Nucleus accumbens (tissue), 56 donors: Measurements from ENCODE around the gene FAM3A.
A peak's percentile ranks its signal among the peaks of the same experiment; 100 is the strongest.

Source experiments
- DNase-seq, 56 donors: peaks; one replicate each; lab custom pipeline; 2025; lab: John Stamatoyannopoulos, UW

The FAM3A gene

GRCh38 chrX:154464806-154465365, 51.1 kb downstream of the FAM3A start:
- DNase-seq = no peak

DNA sequence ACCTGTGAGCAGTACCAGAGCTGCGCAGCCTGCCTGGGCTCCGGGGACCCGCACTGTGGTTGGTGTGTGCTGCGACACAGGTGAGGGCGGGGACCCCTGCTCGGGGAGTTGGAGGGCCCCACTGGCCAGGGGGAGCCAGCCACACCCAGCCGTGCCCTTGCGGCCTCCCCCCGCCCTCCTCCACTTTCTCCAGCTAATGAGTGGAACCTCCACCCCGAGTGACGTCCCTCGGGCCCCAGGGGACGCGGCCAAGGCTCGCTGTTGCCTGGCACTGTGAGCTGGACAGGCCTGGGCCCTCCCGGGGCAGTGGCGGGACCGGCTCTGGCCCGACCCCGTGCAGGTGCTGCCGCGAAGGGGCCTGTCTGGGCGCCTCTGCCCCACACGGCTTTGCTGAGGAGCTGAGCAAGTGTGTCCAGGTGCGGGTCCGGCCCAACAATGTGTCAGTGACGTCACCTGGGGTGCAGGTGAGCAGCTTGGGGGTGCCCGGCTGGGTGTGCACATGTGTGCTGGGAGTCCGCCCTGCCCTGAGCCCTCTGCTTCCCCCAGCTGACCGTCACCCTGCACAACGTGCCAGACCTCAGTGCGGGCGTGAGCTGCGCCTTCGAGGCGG, 52.3 kb downstream of the FAM3A start:
- DNase-seq = no peak

- DNase-seq = peak in 27 of 56 donors; percentile 1 to 59 (median 10)
Observed at GRCh38 chrX:154462396-154462795, 53.6 kb downstream of the FAM3A start.

- peak in 2 of 56 donors; percentile 1 to 23 for DNase-seq
Observed at GRCh38 chrX:154460326-154460725, 55.7 kb downstream of the FAM3A start.

DNA sequence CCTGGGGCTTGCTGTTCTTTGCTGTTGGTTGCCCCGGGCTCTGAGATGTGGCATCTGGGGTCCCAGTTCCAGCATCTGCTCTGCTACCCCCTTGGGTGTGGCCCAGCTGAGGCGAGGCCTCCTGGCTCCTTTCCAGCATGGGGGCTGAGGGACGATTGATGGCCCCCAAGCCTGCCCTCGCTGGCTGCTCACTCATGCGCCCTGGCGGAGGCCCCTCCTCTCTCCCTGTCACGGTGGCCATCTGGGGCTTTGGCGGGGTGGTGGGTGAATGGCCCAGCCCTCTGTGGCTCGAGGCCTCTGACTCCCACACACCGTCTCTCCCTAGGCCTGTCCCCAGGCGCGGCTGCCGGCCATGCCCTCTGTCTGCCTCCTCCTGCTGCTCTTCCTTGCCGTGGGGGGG, 56.2 kb downstream of the FAM3A start:
- DNase-seq = no peak

DNA sequence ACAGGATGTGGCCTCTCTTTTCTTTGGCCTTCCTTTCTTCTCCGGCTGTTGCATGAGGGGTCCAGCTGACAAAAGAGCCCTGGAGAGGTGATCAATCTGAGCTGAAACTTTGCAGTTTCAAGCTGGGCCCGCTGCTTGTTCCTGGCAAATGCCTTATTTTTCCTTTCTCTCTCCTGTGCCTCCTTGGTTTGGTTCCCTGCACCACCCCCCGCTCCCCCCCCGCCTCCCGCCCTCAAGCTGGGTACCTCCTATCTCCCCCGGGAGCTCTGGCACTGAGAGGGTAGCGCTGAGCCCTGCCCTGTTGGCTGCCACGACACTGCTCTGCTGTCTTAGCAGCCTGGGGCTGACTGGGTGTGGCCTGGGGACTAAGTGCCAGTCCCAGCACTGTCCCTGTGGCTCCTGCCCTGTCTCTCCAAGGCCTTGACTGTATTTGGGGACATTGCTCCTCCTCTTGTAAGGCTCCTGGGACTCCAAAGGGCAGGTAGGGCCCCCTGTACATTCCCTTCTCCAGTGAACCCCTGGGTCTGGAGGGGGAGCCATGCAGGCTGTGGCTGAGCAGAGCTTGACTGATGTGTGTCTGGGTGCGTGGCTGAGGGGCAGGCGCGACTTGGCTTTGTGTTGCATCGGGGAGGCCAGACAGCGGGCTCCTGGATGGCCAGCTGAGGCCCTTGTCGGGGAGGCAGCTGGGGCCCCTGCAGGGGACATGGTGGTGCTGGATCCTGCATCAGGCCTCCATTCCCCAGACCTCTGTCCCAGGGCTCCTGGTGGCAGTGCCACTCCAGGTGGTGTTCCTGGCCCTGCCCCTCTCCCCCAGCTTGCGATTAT, 56.9 kb downstream of the FAM3A start:
- peak in 20 of 56 donors; percentile 2 to 35 (median 12) for DNase-seq

DNA sequence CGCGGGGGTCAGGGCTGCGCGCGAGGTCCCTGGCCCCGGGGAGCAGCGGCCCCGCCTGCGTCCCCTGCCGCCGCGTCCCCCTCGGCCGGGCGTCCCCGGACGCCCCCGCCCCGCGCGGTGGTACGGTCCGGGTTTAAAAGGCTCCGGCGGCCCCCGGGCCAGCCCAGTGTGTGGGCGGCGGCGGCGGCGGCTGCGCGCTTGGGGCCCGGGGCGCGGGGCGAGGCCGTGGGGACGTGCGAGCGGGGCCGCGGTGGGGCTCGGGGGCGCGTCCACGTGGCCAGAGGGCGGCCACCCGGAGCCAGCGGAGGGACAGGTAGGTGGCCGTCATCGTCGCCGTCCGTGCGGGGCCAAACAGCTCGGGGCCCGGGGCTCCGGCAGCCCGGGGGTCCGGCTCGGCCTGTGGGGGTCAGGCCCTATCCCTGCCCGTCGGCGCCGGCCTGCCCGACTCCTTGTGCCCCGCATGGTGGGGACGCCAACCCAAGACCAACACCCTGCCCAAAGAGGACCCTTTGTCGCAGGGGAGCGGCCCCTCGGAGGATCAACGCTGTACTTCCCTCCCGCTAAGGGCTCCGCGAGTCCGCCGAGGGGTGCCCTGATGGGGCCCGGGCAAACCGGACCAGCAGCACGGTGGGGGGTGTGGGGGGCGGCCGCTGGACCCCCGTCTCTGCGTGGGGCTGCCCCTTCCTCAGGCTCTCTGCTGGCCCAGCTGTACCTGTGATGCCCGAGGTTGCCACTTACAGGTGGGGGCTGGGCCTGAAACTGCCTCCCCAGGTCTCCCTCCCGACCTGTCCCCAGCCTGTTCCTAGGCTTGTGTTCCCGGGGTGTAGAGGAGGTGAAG, 57.7 kb downstream of the FAM3A start, which contains the start of gene PLXNA3:
Gene PLXNA3, plus strand, starts transcription at position 166 of the 838 bp plus-strand sequence. CDS start 1,903 bp downstream, outside the sequence.
- peak in 31 of 56 donors; percentile 3 to 70 (median 33) for DNase-seq

DNA sequence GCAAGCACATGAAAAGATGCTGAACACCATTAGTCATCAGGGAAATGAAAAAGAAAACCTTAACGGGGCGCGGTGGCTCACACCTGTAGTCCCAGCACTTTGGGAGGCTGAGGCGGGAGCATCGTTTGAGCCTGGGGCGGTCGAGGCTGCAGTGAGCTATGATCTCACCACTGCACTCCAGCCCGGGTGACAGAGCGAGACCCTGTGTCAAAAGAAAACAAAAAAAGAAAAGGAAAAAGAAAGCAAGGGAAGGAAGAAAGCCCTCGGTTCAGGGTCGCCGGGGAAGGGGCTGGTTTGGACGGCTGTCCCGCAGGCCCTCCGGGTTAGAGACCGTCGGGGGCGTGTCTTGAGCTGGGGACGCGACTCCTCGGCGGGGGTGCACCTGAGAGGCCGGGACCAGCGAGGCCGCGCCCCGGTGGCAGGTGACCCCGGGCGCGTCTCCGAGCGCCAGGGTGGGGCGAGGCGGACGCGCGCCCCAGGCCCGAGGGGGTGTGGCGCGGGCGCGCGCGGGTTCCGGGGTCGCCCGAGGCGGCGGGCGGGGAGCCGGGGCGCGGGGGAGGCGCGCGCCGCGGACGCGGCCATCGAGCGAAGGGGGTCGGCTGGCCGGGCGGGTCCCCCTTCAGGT, 58.4 kb downstream of the FAM3A start:
- peak in 19 of 56 donors; percentile 6 to 64 (median 34) for DNase-seq
